NCI-H524 treated with DMSO at 0.1 percent for 48 hours (cell line): ENCODE data around the gene CCDC92.
"Not testable (repeated sequence)": the region's sequence is repeated elsewhere in the genome, so short reads cannot be mapped to it uniquely, and the experiment has no call there.

Source experiments
- DNase-seq: peaks from one replicate; lab custom pipeline; 2025; lab: John Stamatoyannopoulos, UW

CCDC92 gene

DNA sequence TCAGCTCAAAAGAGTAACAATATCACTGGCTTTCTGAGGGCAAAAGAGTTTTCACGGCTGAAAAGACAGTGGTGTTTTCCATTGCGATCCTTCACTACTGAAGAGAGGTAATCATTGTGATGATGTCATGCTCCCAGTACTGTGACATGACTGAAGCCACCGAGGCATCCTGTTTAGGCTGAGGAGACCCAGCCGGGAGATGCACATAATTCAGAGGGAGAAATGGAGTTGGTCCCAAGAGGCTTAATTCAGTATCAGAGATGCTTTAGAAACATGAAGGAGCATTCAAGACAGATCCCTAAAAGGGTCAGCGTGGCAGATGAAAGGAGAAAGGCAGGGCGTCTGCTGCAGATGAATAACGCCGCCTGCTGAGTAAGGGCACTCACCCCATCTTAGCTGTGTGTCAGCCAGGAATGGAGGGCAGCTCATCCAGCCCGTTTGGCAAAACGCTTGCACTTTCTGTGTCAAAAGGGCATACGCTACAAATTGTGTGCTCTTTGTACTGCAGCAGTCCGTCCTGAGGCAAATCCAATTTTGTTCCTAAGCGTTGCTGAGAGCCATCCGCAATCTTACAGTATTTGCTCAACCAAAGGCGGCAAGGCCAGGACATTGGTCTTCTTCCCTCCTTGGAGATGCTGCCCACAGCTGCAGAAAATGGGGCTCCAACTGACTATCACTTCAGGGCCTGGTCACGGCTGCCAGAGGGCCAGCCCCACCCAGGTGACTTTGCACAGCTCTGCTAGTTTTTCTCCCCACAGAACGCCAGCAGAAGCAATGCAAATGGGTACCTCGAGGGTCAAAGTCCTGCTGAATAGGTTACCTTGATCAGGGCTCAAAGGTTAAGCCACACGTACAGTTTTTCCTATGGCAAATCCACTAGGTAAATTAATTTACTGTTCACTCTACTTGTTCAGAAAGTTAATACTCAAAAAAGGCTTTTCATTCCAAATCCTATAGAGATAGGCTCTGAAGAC, 23.5 kb downstream of the CCDC92 start:
- DNase-seq, result no peak

DNA sequence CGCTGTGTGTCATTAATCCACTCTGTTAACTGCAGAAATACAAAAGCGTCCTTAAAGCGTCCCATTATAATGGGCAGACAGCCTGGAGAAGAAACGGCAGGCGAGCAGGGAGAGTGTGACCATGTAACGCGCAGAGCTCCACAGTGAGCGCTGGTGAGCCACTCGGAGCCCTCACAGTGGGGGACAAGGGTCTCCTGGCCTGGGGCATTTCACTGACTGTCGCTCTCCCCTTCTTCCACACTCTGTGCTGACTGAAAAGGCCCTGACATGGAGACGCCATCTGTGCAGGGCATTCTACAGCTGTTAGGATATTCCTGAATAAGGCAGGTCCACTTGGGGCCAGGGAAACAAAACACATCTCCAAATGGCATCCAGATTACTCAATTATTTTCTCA, 24.2 kb downstream of the CCDC92 start:
- DNase-seq, result peak; percentile 81

DNA sequence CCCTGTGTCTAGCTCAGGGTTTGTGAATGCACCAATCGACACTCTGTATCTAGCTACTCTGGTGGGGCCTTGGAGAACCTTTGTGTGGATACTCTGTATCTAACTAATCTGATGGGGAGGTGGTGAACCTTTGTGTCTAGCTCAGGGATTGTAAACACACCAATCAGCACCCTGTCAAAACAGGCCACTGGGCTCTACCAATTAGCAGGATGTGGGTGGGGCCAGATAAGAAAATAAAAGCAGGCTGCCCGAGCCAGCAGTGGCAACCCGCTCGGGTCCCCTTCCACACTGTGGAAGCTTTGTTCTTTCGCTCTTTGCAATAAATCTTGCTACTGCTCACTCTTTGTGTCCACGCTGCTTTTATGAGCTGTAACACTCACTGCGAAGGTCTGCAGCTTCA, 25.1 kb downstream of the CCDC92 start:
- not testable (repeated sequence) for DNase-seq

DNA sequence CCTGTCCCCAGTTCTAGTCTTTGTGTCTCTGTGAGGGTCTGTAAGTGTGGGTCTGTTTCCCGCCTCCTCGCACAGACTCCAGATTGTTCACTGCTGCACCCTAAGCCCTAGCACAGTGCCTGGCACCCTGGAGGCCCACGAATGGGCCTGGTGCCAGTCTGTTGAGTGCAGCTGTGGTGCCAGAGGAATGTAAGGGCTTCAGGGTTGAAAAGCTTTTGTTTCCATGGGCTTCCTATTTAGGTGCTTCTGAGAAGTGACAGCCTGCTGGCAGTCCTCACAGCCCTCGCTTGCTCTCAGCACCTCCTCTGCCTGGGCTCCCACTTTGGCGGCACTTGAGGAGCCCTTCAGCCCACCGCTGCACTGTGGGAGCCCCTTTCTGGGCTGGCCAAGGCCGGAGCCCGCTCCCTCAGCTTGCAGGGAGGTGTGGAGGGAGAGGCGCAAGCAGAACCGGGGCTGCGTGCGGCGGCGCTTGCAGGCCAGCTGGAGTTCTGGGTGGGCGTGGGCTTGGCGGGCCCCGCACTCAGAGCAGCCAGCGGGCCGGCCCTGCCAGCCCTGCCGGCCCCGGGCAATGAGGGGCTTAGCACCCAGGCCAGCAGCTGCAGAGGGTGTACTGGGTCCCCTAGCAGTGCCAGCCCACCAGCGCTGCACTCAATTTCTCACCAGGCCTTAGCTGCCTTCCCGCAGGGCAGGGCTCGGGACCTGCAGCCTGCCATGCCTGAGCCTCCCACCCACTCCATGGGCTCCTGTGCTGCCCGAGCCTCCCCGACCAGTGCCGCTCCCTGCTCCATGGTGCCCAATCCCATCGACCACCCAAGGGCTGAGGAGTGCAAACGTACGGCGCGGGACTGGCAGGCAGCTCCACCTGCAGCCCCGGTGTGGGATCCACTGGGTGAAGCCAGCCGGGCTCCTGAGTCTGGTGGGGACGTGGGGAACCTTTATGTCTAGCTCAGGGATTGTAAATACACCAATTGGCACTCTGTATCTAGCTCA, 25.8 kb downstream of the CCDC92 start:
- DNase-seq, result not testable (repeated sequence)

DNA sequence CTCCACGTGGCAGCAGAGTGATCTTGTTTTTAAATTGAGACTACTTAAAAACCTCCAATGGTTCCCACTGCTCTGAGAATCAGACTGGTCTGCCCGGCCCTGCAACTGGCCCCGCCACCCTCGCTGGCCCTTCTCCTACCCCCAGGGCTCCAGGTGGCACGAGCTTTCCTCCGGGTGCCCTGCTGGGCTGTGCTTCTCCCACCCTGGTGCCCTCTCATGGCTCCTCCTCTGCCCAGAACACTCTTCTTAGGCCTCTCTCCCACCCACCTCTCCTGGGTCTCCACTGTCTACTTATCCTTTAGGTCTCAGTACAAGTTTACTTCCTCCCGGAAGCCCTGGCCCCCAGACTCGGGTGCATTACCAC, 26.5 kb downstream of the CCDC92 start:
- DNase-seq, result no peak

DNA sequence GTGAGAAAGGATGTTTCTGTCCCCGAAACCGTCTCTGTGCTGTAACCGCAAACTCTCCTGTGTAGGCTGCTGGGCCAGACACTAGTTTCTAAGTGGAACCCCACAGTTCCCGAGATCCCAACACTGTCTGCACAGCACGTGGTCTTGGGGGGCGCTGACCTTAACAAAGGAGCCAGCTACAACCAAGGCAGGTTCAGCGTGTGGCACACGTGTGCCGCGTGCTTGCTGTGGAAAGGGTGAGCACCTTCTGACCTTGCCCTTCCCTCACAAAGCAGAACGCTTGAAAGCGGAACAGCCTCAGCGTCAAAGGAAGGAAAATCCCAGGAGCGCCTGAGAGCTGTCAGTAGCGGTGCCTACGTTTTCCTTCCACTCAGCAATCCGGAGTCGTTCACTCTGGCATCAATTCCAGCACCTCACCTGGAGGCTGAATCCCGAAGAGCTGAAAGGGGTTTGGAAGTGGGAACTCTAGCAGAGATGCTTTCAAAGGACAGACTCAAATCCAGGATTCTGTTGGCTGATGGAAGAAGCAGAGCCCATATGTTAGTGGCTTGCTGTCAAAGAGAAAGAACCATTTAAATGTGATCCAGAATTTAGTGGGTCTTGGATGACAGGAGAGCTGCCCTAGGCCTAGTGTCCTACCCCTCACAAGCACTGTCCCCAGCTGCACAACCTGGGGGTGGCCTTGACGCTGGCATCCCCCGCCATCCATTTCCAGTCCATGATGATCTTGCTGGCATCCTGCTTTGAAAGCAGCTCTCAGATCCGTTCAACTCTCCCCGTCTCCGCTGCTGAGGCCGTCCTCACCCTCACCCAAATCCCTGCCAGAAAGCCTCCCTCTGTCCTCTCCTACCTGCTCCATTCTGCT, 27.1 kb downstream of the CCDC92 start:
- DNase-seq, result no peak

DNA sequence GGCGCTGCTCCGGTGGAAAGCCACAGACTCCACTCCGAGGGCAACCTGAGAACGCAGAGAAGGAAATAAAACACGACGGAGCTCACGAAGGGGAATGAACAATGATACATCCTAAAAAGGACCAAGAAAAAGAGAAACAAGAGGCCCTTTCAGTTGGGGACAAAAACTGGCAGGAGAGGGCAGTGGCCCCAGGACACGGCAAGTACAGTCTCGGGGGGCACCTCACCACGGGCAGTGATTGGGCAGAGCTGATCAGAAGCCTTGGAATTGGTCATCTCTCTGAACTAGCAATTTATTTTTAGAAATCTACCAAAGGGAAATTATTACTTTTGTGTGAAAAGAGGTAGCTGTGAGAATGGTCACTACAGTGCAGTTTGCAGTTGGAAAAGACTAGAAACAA, 27.9 kb downstream of the CCDC92 start:
- no peak for DNase-seq

DNA sequence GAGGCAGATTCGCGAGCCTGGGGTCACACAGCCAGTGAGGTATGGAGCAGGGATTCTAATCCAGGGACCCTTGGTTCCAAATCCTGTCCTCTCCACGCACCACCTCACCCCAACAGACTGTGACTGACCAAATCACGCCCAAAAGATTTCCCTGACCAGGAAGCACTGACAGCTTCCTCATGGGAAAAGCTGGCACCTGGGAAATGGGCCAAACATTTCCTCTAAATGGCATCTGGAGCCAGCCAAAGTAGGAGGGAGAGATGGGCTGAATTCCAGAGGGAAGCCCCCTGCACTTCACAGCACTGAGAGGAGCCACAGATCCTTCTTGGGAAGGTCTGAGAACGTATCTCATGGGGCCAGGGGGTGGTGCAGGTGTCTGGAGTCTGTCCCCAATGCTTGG, 28.8 kb downstream of the CCDC92 start:
- no peak for DNase-seq

DNA sequence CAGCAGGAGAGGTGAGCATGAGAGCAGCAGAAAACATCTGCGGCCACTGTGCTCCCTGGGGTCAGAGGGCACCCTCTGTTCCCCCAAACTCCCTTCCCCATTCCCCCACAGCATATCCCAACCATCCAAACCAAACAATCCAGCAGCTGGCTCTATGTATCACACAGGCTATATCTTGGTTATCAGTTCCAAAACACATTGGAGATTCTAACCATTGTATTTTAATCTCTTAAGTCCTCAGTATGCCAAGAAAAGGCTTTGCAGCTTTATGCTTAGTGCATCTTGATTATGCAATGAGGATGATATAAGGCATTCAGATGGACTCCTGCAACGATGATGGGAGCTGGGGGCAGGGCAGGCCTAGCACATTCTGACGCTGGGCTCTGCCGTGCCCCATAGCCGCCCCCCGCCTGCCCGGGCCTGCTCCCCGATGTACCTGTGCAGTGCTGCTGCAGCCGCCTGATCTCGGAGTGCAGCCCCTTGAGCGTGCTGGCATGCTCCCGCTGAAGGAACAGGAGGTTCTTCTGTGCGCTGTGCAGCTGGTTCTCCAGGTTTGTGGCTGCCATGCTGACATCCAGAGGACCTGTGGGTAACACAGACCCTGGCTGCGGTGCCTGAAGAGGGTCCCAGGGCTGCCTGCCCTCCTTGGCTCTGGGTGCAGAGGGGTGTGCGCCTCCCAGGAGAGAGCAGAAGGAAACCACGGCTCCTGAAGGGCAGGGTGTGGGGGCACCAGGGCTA, 29.6 kb downstream of the CCDC92 start:
- no peak for DNase-seq

DNA sequence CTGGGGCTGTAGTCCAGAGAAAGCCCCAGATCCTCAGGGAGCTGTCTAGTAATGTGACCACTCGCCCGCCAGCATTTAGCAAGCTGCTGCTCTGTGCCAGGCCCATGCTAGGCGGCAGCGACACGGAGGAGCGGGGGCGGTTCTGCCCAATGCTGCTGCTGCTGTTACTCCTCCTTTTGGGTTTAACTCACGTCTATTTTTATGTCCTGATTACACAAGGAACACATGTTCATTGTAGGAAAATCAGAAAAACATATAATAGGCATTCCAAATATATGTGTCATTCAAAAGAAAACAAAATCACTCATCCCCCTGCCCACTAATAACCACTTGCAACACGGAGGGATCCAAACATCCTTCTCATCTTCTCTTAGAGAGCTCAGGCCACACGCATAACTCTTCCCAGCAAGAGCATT, 30.4 kb downstream of the CCDC92 start:
- no peak for DNase-seq

DNA sequence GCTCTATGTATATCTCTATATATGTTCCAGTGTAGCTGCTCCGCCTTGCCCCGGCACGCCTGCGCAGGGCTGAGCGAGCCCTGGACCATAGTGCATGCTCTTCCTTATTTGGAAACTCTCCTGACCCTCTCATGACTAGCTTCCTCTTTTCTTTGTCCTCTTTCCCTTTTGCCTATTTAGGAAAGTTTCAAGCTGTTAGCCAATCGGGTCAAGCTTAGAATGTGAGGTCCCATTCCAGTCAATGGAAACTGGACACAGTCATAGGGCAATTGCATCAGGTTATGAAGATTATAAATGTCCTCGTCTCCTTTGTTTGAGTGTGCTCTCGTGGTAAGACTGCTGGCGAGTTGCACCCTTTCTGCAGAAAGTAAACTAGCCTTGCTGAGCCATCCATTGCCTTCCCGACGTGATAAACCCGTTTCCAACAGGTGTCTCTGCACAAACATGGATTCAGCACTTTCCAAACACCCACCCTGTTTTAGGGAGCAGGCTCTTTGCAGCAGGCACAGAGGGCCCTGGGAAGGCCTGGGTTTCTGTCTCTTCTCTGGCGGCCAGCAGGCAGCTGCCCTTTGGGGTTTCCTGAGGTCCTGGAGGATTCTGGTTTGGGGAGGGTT, 30.9 kb downstream of the CCDC92 start:
- no peak for DNase-seq

DNA sequence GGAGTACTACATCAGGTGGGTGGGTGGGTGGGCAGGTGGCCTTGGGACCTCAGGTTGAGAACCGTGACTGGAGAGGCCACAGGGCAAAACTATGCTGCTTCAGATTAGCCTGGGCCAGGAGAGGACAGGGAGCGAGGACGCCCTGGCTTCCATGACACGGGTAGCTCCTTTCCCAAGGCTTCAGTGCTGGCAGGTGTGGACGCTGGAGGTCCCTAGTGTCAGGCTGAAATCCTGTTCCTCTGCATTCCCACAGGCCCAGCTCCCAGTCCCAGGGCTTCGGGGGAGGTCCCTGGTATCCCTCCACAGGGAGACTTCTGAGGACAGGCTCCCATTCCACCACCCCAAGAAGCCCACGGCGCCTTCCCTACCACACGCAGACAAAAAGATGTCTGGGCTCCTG, 31.6 kb downstream of the CCDC92 start:
- DNase-seq, result no peak

DNA sequence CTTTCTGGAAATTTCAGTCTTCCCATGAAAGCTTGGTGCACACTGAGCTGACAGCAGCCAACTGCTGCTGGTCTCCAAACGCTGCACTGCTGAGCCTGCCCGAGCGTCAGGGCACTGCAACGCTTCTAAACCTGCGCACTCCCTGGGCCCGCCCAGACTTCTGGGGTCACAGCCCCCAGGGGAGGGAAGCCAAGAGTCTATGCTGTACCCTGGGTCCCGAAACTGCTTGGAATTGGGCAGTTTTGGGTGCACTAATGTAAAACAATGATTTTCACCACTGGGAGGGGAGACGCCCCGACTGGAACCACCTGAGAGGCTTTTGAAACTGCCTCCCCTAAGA, 32.0 kb downstream of the CCDC92 start:
- DNase-seq, result no peak

DNA sequence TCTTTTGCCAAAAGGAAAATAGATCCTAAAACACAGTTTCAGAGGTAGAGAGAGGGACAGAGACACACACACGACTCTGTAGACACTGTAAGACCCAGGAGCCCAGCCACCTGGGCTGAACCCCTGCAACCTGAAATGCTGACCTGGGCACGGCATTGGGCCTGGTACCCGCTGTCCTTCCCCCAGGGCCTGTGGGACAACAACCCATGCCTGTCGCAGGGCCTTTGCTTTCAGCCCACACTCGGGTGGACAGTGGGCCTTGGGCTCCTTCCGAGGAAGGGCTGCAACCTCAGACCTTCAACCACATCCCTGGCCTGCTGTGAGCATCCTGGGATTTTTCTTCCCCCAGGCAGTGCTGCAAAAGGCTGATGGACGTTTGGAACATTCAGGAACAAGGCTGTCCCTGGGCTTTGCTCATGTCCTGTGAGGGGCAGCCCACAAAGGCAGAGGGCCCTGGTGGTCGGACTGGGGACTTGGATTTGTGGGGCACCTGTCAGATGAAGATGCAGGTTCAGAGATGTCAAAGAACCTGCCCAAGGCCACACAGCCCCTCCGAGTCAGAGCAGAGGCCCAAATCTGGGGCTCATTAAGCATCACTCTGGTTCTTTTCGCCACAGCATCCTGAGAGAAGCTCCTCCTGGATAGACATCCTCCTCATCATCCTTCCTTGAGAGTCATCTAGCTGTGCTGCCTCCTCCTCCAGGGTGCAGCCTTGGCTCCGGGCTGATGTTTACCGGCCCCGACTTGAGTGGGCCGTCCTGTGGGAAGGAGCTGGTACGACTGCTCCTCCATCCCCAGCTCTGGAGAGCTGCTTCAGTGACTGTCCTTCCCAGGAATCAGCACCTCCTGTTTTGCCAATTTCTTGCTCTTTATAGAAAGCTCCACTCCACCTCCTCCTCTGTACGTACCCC, 32.7 kb downstream of the CCDC92 start:
- no peak for DNase-seq

DNA sequence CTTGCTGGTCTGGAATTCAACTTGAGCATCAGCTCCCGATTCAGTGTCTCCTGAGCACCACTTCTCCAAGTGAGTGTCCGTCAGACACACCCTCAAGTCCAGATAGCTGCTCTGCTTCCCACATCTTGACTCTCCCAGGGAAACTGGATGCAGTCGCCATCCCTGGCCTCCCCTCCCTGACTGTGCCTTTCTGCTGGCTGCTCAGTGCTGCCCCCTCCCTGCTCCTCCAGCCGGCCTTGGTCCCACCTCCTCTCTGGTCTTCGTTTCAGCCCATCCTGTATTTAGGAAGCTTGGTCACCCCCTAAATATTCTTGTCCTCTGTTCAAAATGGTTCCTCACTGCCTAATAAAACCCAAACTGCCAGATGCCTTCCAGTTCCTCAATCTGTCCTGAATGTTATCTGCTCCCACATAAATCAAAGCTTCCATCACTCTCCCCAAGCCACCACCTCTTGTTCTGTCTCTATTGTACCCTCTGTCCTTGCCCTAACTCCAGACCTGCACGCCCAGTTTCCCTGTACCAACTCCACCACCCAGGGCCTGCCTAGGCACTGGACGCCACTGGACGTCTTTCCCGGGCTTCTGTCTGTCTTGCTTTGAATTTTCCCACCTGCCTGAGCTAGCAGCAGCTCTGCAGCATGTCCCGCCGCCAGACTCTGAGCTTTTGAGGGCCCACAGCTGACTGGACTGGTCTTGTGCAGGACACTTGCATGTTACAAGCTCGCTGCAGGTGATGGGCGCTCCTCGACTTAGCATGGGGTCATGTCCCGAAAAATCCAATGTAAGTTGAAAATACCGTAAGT, 33.8 kb downstream of the CCDC92 start:
- no peak for DNase-seq

DNA sequence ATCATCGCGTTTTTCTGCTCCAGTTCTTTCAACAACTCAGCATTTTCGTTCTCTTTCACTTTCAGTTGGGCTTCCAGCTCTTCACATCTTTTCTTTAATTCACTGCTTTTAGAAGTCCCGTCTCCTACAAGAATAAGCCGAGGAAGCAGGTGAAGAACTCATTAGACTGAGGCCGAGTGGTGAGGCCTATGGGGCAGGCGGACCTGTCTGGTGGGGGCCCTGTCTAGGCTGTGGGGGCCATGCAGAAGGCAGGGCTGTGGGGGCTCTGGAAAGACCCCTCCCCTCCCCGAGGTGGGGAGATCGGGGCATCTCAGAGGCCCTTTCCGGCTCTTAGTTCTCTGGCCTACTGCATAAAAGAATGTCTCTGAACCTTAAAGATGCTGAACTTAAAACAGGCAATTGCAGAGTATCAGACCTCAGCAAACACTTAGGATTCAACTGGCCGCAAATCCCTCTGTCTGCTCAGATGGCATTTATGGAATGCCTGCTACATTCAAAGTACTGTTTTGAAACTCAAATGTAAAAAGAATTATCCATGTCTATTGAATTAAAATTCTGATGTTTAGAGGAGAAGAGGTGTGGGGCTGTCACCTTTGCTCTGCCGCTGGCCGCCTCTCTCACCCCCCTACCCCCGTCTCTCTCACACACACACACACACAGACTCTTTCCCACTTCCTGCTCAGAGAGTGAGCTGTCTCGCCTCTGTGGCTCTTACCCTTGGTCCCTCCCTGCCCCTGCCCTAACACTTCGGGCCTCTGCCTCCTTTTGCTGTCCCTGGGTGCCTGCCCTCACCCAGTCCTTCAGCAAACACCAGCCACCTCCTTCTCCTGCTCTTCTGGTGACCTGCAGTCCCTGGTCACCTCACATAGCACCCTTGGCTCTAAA, 34.7 kb downstream of the CCDC92 start:
- no peak for DNase-seq

DNA sequence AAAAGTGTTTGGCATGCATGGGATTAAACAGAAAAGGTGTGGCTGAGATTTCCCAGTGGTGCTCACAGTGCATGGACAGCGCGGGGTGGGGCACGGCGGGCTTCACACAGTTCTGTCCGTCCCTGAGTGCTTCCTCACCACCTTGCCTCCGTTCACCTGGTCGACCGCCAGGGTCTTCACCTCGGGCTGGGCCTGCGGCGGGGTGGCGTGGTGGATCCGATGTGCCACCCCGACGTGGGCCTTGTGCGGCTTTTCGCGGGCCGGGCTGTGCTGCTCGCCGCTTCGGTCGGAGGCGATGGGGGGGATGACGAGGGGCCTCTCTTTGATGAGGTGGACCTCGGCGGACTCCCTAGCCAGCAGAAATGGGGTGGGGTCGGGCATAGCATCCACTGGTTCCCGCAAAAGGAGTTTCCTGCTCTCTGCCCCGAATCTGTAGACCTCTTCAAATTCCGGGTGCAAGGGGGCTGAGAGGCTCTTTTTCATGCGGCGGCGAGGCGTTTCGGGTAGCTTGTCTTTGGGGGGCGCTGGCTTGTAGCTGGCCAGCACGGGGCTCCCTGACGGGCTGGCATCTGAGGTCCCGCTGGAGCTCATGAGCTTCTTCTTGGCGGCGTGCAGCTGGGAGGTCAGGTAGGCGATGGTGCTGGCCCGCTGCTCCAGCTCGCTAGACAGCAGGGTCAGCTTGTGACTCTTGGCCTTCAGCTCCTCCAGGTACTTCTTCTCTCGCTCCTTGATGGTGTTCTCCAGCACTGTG, 35.5 kb downstream of the CCDC92 start:
- DNase-seq, result no peak
